Activated CD4-positive, alpha-beta T cell treated with anti-CD3 and anti-CD28 coated beads, Interleukin-2, amount 50 U/mL, for 16 hours (primary cell): Measurements from ENCODE around the gene FAM24A.

Source experiments
- DNase-seq: peaks from one replicate; pipeline ENCODE4 v3.0.0-alpha.2; 2020

FAM24A gene

GRCh38 chr10:122931088-122931906, 20.9 kb downstream of the FAM24A start:
- DNase-seq, result no peak

- no peak for DNase-seq
These were observed 28.9 kb downstream of the FAM24A start for GRCh38 chr10:122939133-122939855.

- DNase-seq, result no peak
These were observed 29.6 kb downstream of the FAM24A start for GRCh38 chr10:122939856-122940543.

GRCh38 chr10:122949296-122949695, 38.9 kb downstream of the FAM24A start:
- no peak for DNase-seq

GRCh38 chr10:122953902-122954730, 43.7 kb downstream of the FAM24A start, which contains the start of gene C10orf88:
C10orf88 (minus strand) TSS chr10:122954227; CDS start chr10:122954178, 49 bp downstream.
- peak; percentile 98 for DNase-seq

GRCh38 chr10:122954731-122955050, 44.3 kb downstream of the FAM24A start:
- no peak for DNase-seq

GRCh38 chr10:122955892-122956291, 45.5 kb downstream of the FAM24A start:
- no peak for DNase-seq

GRCh38 chr10:122957474-122957873, 47.1 kb downstream of the FAM24A start:
- DNase-seq, result no peak

- no peak for DNase-seq
These were observed 52.0 kb downstream of the FAM24A start for GRCh38 chr10:122962405-122962804.
